GM23338 (cell line): ENCODE results near the gene GNAS. TPM values are rescaled to one million over a fixed set of nuclear protein-coding genes. Genes with fewer than 3 reads are reported as not detected.
A peak's percentile ranks its signal among the peaks of the same experiment; 100 is the strongest.

Experiments used
- ATAC-seq: fragments of 200-7000 bp; cut with Tn5 transposase; 3 replicates; pipeline ENCODE4 v1.9.1; 2020
- DNase-seq: peaks from one replicate; pipeline ENCODE4 v3.0.0-alpha.2; 2015; ENCODE audit warnings: low spot score
- H2AFZ ChIP-seq: fragments of 200-600 bp; sonication (generic); 2 replicates; pipeline ENCODE4 v1.8.0; 2016; ENCODE audit warnings: antibody characterized with exemption, mild to moderate bottlenecking, moderate library complexity
- H3F3A ChIP-seq: fragments of 200-600 bp; sonication (generic); replicated peaks from 2 replicates; pipeline ENCODE4 v1.8.0; 2017; ENCODE audit warnings: antibody characterized with exemption, mixed run types, low read depth
- H3K27ac ChIP-seq: fragments of 200-600 bp; sonication (generic); 2 replicates; pipeline ENCODE4 v1.6.1; 2016; ENCODE audit warnings: low read depth
- H3K27me3 ChIP-seq: fragments of 200-600 bp; sonication (generic); 2 replicates; pipeline ENCODE4 v1.8.0; 2016; ENCODE audit warnings: mild to moderate bottlenecking, mixed run types, moderate library complexity; ENCODE audit not compliant: insufficient read depth
- H3K36me3 ChIP-seq: fragments of 200-600 bp; sonication (generic); 2 replicates; pipeline ENCODE4 v1.8.0; 2016; ENCODE audit warnings: mild to moderate bottlenecking; ENCODE audit not compliant: insufficient read depth
- H3K4me1 ChIP-seq: fragments of 200-600 bp; sonication (generic); 2 replicates; pipeline ENCODE4 v1.8.0; 2016; ENCODE audit warnings: mild to moderate bottlenecking, moderate library complexity; ENCODE audit not compliant: insufficient read depth
- H3K4me2 ChIP-seq: fragments of 200-600 bp; sonication (generic); 2 replicates; pipeline ENCODE4 v1.7.1; 2017; ENCODE audit warnings: mixed run types
- H3K4me3 ChIP-seq: fragments of 200-600 bp; sonication (generic); 2 replicates; pipeline ENCODE4 v1.6.1; 2016; ENCODE audit warnings: mixed run types
- H3K79me2 ChIP-seq: fragments of 200-600 bp; sonication (generic); replicated peaks from 2 replicates; pipeline ENCODE4 v1.8.0; 2017; ENCODE audit warnings: mild to moderate bottlenecking; ENCODE audit not compliant: insufficient read depth
- H3K9me2 ChIP-seq: fragments of 200-600 bp; sonication (generic); 2 replicates; pipeline ENCODE4 v1.8.0; 2017; ENCODE audit not compliant: insufficient read depth
- H4K20me1 ChIP-seq: fragments of 200-600 bp; sonication (generic); replicated peaks from 2 replicates; pipeline ENCODE4 v1.8.0; 2017; ENCODE audit warnings: mild to moderate bottlenecking; ENCODE audit not compliant: insufficient read depth
- H3K27ac Mint-ChIP-seq: 2 replicates; pipeline ENCODE4 v1.8.0; 2020; ENCODE audit warnings: inconsistent platforms, mild to moderate bottlenecking, moderate library complexity, mixed read lengths
- H3K27me3 Mint-ChIP-seq: 3 replicates; pipeline ENCODE4 v1.8.0; 2022; ENCODE audit warnings: low read depth, mild to moderate bottlenecking, moderate library complexity, mixed read lengths, inconsistent platforms; ENCODE audit not compliant: insufficient read depth, poor library complexity
- H3K36me3 Mint-ChIP-seq: 3 replicates; pipeline ENCODE4 v1.8.0; 2021; ENCODE audit warnings: low read depth, mild to moderate bottlenecking, inconsistent platforms, moderate library complexity, mixed read lengths
- H3K4me1 Mint-ChIP-seq: 3 replicates; pipeline ENCODE4 v1.8.0; 2020; ENCODE audit warnings: mild to moderate bottlenecking, inconsistent platforms, mixed read lengths
- H3K4me3 Mint-ChIP-seq: 3 replicates; pipeline ENCODE4 v1.8.0; 2021; ENCODE audit warnings: moderate library complexity, mild to moderate bottlenecking, inconsistent platforms, mixed read lengths
- H3K9me3 Mint-ChIP-seq: 3 replicates; pipeline ENCODE4 v1.8.0; 2020; ENCODE audit warnings: moderate library complexity, mild to moderate bottlenecking, inconsistent platforms, mixed read lengths
- CREB1 ChIP-seq: fragments of 250-450 bp; sonication (Bioruptor Pico); IDR thresholded peaks from 2 replicates; pipeline ENCODE4 v1.5.0; 2020; ENCODE audit warnings: low read depth, mild to moderate bottlenecking, moderate library complexity
- JUNB ChIP-seq: IDR thresholded peaks from one replicate; pipeline ENCODE4 v1.6.1; 2016; ENCODE audit warnings: antibody characterized with exemption; ENCODE audit not compliant: unreplicated experiment
- NANOG ChIP-seq: IDR thresholded peaks from 2 replicates; pipeline ENCODE4 v1.6.1; 2016; ENCODE audit warnings: antibody characterized with exemption, borderline replicate concordance
- STAT1 ChIP-seq: IDR thresholded peaks from one replicate; pipeline ENCODE4 v1.6.1; 2016; ENCODE audit warnings: antibody characterized with exemption; ENCODE audit not compliant: unreplicated experiment
- polyA plus RNA-seq: library from polyadenylated mRNA; unstranded; fragments of >200 nt; fragmentation: Nextera tagmentation; extraction: Ambion mirVana; gene quantifications from 2 replicates; pipeline ENCODE4 v1.2.1, GENCODE V29; 2016
- total RNA-seq: library from RNA; depleted of rRNA; stranded (reverse); fragments of >200 nt; shearing (Covaris generic); gene quantifications from 2 replicates; pipeline ENCODE4 v1.2.3, GENCODE V29; 2014
- TF ChIP-seq, protein P1 (sequence below): fragments of 250-450 bp; sonication (Bioruptor Pico); IDR thresholded peaks from 2 replicates; pipeline ENCODE4 v1.5.0; 2020; ENCODE audit warnings: mild to moderate bottlenecking, moderate library complexity
- TF ChIP-seq, protein P2 (sequence below), 2 experiments: fragments of 200-600 bp in 1 of 2; sonication (generic) in 1 of 2; conservative IDR thresholded peaks; 2 replicates each; pipeline versions ENCODE4 v1.5.1 to v1.6.1; 2016 to 2017; ENCODE audit warnings: antibody characterized with exemption in 2 of 2, low read depth in 2 of 2, mild to moderate bottlenecking in 2 of 2, moderate library complexity in 1 of 2

The GNAS gene
- total and polyA plus RNA-seq, 2 experiments from 2014 or later, result 917 to 1,042 TPM

DNA sequence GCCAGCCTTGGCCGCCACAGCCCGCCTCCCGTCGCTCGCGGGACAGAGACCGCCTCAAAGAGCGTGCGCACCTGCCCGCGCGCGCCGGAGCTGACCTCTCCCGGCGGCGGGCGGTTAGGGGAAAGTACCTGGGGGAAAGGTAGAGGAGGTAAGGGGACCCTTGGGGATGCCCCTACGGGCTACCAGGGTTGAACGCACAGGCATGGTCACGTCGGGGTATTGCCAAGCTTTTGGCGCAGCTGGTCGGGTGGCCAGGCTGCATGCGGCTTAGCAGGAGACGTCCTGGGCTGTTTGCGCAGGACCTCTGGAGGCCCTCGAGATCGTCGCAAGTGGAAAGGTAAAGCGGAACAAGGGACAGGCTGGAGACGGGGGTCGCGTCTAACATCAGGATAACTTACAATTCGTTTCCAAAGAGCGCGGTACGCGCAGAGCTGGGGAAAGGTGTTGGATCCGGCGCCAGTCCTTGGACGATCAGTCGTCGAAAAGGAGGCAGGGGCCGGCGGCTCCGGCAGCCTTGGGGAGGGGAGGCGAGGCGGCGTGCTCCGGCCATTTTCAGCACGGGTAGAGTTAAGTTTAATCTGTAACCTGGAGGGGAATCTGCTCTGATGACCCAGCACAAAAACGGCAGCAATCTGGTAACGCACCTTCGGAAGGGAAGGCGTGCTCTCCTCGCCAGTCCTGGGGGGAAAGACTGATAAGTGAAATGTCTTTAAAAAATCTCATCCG lies 10.8 kb upstream of the GNAS start:
- TF ChIP-seq, protein P1, sequence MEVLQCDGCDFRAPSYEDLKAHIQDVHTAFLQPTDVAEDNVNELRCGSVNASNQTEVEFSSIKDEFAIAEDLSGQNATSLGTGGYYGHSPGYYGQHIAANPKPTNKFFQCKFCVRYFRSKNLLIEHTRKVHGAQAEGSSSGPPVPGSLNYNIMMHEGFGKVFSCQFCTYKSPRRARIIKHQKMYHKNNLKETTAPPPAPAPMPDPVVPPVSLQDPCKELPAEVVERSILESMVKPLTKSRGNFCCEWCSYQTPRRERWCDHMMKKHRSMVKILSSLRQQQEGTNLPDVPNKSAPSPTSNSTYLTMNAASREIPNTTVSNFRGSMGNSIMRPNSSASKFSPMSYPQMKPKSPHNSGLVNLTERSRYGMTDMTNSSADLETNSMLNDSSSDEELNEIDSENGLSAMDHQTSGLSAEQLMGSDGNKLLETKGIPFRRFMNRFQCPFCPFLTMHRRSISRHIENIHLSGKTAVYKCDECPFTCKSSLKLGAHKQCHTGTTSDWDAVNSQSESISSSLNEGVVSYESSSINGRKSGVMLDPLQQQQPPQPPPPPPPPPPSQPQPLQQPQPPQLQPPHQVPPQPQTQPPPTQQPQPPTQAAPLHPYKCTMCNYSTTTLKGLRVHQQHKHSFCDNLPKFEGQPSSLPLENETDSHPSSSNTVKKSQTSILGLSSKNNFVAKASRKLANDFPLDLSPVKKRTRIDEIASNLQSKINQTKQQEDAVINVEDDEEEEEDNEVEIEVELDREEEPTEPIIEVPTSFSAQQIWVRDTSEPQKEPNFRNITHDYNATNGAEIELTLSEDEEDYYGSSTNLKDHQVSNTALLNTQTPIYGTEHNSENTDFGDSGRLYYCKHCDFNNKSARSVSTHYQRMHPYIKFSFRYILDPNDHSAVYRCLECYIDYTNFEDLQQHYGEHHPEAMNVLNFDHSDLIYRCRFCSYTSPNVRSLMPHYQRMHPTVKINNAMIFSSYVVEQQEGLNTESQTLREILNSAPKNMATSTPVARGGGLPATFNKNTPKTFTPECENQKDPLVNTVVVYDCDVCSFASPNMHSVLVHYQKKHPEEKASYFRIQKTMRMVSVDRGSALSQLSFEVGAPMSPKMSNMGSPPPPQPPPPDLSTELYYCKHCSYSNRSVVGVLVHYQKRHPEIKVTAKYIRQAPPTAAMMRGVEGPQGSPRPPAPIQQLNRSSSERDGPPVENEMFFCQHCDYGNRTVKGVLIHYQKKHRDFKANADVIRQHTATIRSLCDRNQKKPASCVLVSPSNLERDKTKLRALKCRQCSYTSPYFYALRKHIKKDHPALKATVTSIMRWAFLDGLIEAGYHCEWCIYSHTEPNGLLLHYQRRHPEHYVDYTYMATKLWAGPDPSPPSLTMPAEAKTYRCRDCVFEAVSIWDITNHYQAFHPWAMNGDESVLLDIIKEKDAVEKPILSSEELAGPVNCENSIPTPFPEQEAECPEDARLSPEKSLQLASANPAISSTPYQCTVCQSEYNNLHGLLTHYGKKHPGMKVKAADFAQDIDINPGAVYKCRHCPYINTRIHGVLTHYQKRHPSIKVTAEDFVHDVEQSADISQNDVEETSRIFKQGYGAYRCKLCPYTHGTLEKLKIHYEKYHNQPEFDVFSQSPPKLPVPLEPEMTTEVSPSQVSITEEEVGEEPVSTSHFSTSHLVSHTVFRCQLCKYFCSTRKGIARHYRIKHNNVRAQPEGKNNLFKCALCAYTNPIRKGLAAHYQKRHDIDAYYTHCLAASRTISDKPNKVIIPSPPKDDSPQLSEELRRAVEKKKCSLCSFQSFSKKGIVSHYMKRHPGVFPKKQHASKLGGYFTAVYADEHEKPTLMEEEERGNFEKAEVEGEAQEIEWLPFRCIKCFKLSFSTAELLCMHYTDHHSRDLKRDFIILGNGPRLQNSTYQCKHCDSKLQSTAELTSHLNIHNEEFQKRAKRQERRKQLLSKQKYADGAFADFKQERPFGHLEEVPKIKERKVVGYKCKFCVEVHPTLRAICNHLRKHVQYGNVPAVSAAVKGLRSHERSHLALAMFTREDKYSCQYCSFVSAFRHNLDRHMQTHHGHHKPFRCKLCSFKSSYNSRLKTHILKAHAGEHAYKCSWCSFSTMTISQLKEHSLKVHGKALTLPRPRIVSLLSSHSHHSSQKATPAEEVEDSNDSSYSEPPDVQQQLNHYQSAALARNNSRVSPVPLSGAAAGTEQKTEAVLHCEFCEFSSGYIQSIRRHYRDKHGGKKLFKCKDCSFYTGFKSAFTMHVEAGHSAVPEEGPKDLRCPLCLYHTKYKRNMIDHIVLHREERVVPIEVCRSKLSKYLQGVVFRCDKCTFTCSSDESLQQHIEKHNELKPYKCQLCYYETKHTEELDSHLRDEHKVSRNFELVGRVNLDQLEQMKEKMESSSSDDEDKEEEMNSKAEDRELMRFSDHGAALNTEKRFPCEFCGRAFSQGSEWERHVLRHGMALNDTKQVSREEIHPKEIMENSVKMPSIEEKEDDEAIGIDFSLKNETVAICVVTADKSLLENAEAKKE (CRISPR knock-in tag), result no peak
- TF ChIP-seq NANOG (no peak), STAT1 (no peak), JUNB (no peak), CREB1 (CRISPR knock-in tag) (no peak)
- TF ChIP-seq, protein P2, sequence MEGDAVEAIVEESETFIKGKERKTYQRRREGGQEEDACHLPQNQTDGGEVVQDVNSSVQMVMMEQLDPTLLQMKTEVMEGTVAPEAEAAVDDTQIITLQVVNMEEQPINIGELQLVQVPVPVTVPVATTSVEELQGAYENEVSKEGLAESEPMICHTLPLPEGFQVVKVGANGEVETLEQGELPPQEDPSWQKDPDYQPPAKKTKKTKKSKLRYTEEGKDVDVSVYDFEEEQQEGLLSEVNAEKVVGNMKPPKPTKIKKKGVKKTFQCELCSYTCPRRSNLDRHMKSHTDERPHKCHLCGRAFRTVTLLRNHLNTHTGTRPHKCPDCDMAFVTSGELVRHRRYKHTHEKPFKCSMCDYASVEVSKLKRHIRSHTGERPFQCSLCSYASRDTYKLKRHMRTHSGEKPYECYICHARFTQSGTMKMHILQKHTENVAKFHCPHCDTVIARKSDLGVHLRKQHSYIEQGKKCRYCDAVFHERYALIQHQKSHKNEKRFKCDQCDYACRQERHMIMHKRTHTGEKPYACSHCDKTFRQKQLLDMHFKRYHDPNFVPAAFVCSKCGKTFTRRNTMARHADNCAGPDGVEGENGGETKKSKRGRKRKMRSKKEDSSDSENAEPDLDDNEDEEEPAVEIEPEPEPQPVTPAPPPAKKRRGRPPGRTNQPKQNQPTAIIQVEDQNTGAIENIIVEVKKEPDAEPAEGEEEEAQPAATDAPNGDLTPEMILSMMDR (conservative IDR thresholded peaks at IDR 0.05; ENCODE audit: low read depth in 2 of 2), result no peak
- no peaks in the 10 kb centered on the region for H3K9me2 ChIP-seq
- H3K27ac ChIP-seq, result peak overlapping the region; percentile 96
- Mint-ChIP-seq H3K4me3 (peak overlapping the region; percentile 88), H3K4me1 (peaks cover 72% of the 10 kb centered on the region), H3K27me3 (peaks cover 21% of the 10 kb centered on the region), H3K36me3 (peaks cover 80% of the 10 kb centered on the region), H3K27ac (peak overlapping the region; percentile 97), H3K9me3 (no peaks in the 10 kb centered on the region)
- H3K36me3 ChIP-seq, result peaks cover 14% of the 10 kb centered on the region
- H4K20me1 ChIP-seq, result peaks cover 30% of the 10 kb centered on the region
- H3K27me3 ChIP-seq, result peaks cover 23% of the 10 kb centered on the region
- peak overlapping the region; percentile 86 for H3K4me2 ChIP-seq
- ATAC-seq (peak; percentile 4), DNase-seq (peak; percentile 45)
- H3K4me1 ChIP-seq, result peaks cover 51% of the 10 kb centered on the region
- no peak overlapping the region for H2AFZ ChIP-seq
- H3K79me2 ChIP-seq, result peaks cover 97% of the 10 kb centered on the region
- H3K4me3 ChIP-seq, result peak overlapping the region; percentile 90
- peaks cover 6% of the 10 kb centered on the region; the same call in 1 of the 2 replicates for H3F3A ChIP-seq
